ENCODE measurements around the gene SELENBP1. TPM values are rescaled to one million over a fixed set of nuclear protein-coding genes. Genes with fewer than 3 reads are reported as not detected.

Gene SELENBP1
- total and polyA plus RNA-seq, 4 donors = 84.1 to 282 (median 186) TPM

- Histone ChIP-seq H3K4me3 (no peak overlapping the region), H3K27ac (ENCODE audit: low read depth in 1 of 2, low read length in 1 of 2) (no peak overlapping the region), H3K9ac (ENCODE audit: insufficient read depth in 1 of 2, low read length in 2 of 2) (no peak overlapping the region), H3K27me3 (ENCODE audit: control insufficient read depth in 3 of 3, insufficient read depth in 3 of 3, low read length in 2 of 3) (no peaks in the 10 kb centered on the region), H3K9me3 (ENCODE audit: control insufficient read depth in 4 of 4, insufficient read depth in 3 of 4, low read length in 3 of 4) (no peaks in the 10 kb centered on the region), H3K36me3 (ENCODE audit: control insufficient read depth in 4 of 4, insufficient read depth in 4 of 4, low read length in 4 of 4) (no peaks in the 10 kb centered on the region), H3K4me1 (ENCODE audit: control insufficient read depth in 5 of 5, insufficient read depth in 5 of 5, low read length in 5 of 5) (no peaks in the 10 kb centered on the region)
- ATAC-seq (ENCODE audit: insufficient read depth, low FRiP score) (no peak), DNase-seq (no peak)
- TF ChIP-seq CTCF (IDR thresholded peaks at IDR 0.05; ENCODE audit: control extremely low read depth, extremely low read depth) = no peak
- 83 to 92% methylated on average over 2 of the region's 2 CpGs for WGBS, 2 donors
Measured at GRCh38 chr1:151386002-151386401, 13.5 kb upstream of the SELENBP1 start.

- no peak overlapping the region for H3K4me3 ChIP-seq
- H3K36me3 ChIP-seq (ENCODE audit: control insufficient read depth in 4 of 4, insufficient read depth in 4 of 4, low read length in 4 of 4) = no peaks in the 10 kb centered on the region
- 74 to 90% methylated on average over 3 of the region's 3 CpGs for WGBS, 2 donors
- no peaks in the 10 kb centered on the region for H3K9me3 ChIP-seq (ENCODE audit: control insufficient read depth in 4 of 4, insufficient read depth in 3 of 4, low read length in 3 of 4)
- ATAC-seq (ENCODE audit: insufficient read depth, low FRiP score) (no peak), DNase-seq (no peak)
- no peak for TF ChIP-seq CTCF (IDR thresholded peaks at IDR 0.05; ENCODE audit: control extremely low read depth, extremely low read depth)
- H3K9ac ChIP-seq (ENCODE audit: insufficient read depth in 1 of 2, low read length in 2 of 2) = no peak overlapping the region
- no peaks in the 10 kb centered on the region for H3K4me1 ChIP-seq (ENCODE audit: control insufficient read depth in 5 of 5, insufficient read depth in 5 of 5, low read length in 5 of 5)
- H3K27ac ChIP-seq (ENCODE audit: low read depth in 1 of 2, low read length in 1 of 2) = no peak overlapping the region
- no peaks in the 10 kb centered on the region for H3K27me3 ChIP-seq (ENCODE audit: control insufficient read depth in 3 of 3, insufficient read depth in 3 of 3, low read length in 2 of 3)
Measured at GRCh38 chr1:151384584-151384983, 12.1 kb upstream of the SELENBP1 start.

DNA sequence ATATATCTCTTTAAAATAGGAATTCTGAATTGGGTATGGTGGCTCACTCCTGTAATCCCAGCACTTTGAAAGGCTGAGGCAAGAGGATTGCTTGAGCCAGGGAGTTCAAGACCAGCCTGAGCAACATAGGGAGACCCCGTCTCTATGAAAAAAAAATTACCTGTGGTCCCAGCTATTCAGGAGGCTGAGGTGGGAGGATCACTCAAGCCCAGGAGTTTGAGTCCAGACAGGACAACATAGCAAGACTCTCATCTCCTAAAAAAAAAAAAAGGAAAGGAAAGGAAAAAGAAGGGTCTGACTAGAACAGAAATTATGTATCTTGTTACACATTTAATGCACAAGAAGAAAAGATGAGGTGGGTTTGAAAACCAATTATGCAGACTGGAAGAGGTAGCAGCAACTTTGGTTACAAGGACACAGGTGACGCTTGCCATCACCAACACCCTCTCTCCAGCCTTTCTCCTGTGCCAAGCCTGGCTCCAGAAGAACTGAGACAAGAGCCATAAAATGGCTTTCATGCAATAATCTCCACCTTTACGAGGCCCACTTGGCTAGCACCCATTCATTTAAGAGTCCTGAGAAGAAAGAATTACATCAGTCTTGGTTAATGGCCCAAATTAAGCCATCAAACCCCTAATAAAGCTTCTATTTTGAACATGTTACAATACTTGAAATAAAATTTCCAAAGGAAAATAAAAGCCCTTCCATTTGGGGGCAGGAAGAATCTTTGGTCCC is 4.8 kb upstream of the SELENBP1 start:
- no peak overlapping the region for H3K4me3 ChIP-seq
- peaks cover 0 to 9% (median 5%) of the 10 kb centered on the region in 5 donors for H3K4me1 ChIP-seq (ENCODE audit: control insufficient read depth in 5 of 5, insufficient read depth in 5 of 5, low read length in 5 of 5)
- no peaks in the 10 kb centered on the region for H3K36me3 ChIP-seq (ENCODE audit: control insufficient read depth in 4 of 4, insufficient read depth in 4 of 4, low read length in 4 of 4)
- H3K27ac ChIP-seq (ENCODE audit: low read depth in 1 of 2, low read length in 1 of 2) = no peak overlapping the region
- 66 to 88% methylated on average over 3 of the region's 3 CpGs for WGBS, 2 donors
- ATAC-seq (ENCODE audit: insufficient read depth, low FRiP score) = no peak
- no peaks in the 10 kb centered on the region for H3K27me3 ChIP-seq (ENCODE audit: control insufficient read depth in 3 of 3, insufficient read depth in 3 of 3, low read length in 2 of 3)
- H3K9me3 ChIP-seq (ENCODE audit: control insufficient read depth in 4 of 4, insufficient read depth in 3 of 4, low read length in 3 of 4) = no peaks in the 10 kb centered on the region
- H3K9ac ChIP-seq (ENCODE audit: insufficient read depth in 1 of 2, low read length in 2 of 2) = no peak overlapping the region
- no peak for TF ChIP-seq CTCF (IDR thresholded peaks at IDR 0.05; ENCODE audit: control extremely low read depth, extremely low read depth)
- no peak for DNase-seq

Measured in lung (tissue), 12 donors.